ENCODE results near the gene ATP2A1. TPM values are rescaled to one million over a fixed set of nuclear protein-coding genes. Genes with fewer than 3 reads are reported as not detected.

ATP2A1 gene
- total and polyA plus RNA-seq, 7 donors, result 0.36 to 1.6 (median 0.85) TPM; not detected in 3

- intact Hi-C loops (cut with DNase I), result no loop called here
- TF ChIP-seq POLR2A (IDR thresholded peaks at IDR 0.05) (no peak), EP300 (IDR thresholded peaks at IDR 0.05) (no peak)
- DNase-seq, result no peak
- H3K4me1 ChIP-seq, result peaks cover 0 to 6% (median 0%) of the 10 kb centered on the region in 4 donors
- no peaks in the 10 kb centered on the region for H3K9me3 ChIP-seq
- H3K27ac ChIP-seq, result no peak overlapping the region
- 92 to 95% methylated on average over 25 of the region's 25 CpGs for WGBS, 2 donors
- H3K27me3 ChIP-seq, result no peaks in the 10 kb centered on the region
- no peak overlapping the region for H3K4me3 ChIP-seq
- peaks cover 51 to 82% (median 73%) of the 10 kb centered on the region in 4 donors for H3K36me3 ChIP-seq
Measured at GRCh38 chr16:28834873-28835863, 43.1 kb upstream of the ATP2A1 start.

- peaks cover 0 to 6% (median 0%) of the 10 kb centered on the region in 4 donors for H3K4me1 ChIP-seq
- intact Hi-C loops (cut with DNase I), result no loop called here
- H3K4me3 ChIP-seq, result no peak overlapping the region
- H3K9me3 ChIP-seq, result no peaks in the 10 kb centered on the region
- H3K27ac ChIP-seq, result no peak overlapping the region
- DNase-seq, result no peak
- WGBS, 2 donors, result 94% methylated on average over 25 of the region's 25 CpGs
- TF ChIP-seq, protein P1, sequence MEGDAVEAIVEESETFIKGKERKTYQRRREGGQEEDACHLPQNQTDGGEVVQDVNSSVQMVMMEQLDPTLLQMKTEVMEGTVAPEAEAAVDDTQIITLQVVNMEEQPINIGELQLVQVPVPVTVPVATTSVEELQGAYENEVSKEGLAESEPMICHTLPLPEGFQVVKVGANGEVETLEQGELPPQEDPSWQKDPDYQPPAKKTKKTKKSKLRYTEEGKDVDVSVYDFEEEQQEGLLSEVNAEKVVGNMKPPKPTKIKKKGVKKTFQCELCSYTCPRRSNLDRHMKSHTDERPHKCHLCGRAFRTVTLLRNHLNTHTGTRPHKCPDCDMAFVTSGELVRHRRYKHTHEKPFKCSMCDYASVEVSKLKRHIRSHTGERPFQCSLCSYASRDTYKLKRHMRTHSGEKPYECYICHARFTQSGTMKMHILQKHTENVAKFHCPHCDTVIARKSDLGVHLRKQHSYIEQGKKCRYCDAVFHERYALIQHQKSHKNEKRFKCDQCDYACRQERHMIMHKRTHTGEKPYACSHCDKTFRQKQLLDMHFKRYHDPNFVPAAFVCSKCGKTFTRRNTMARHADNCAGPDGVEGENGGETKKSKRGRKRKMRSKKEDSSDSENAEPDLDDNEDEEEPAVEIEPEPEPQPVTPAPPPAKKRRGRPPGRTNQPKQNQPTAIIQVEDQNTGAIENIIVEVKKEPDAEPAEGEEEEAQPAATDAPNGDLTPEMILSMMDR (IDR thresholded peaks at IDR 0.05), result no peak
- TF ChIP-seq POLR2A (IDR thresholded peaks at IDR 0.05) (no peak), EP300 (IDR thresholded peaks at IDR 0.05) (no peak), POLR2AphosphoS5 (IDR thresholded peaks at IDR 0.05) (no peak)
- no peaks in the 10 kb centered on the region for H3K27me3 ChIP-seq
- peaks cover 47 to 72% (median 64%) of the 10 kb centered on the region in 4 donors for H3K36me3 ChIP-seq
Measured at GRCh38 chr16:28835864-28836760, 42.2 kb upstream of the ATP2A1 start.

GRCh38 chr16:28836761-28837064 is 41.6 kb upstream of the ATP2A1 start:
- no peak for DNase-seq
- Histone ChIP-seq H3K9me3 (no peaks in the 10 kb centered on the region), H3K27me3 (no peaks in the 10 kb centered on the region), H3K4me3 (no peak overlapping the region), H3K4me1 (peaks cover 0 to 6% (median 0%) of the 10 kb centered on the region in 4 donors), H3K36me3 (peaks cover 41 to 72% (median 61%) of the 10 kb centered on the region in 4 donors), H3K27ac (no peak overlapping the region)
- no peak for TF ChIP-seq POLR2A (IDR thresholded peaks at IDR 0.05)
- TF ChIP-seq, protein P1 (IDR thresholded peaks at IDR 0.05), result no peak
- WGBS, 2 donors, result 85 to 92% methylated on average over 8 of the region's 8 CpGs
- intact Hi-C loops (cut with DNase I), result no loop called here

- WGBS, 2 donors, result 92 to 95% methylated on average over 7 of the region's 7 CpGs
- Histone ChIP-seq H3K4me3 (no peak overlapping the region), H3K4me1 (peaks cover 0 to 6% (median 0%) of the 10 kb centered on the region in 4 donors), H3K27me3 (no peaks in the 10 kb centered on the region), H3K9me3 (no peaks in the 10 kb centered on the region), H3K27ac (no peak overlapping the region), H3K36me3 (peaks cover 39 to 72% (median 61%) of the 10 kb centered on the region in 4 donors)
- TF ChIP-seq, protein P1 (IDR thresholded peaks at IDR 0.05), result no peak
- TF ChIP-seq POLR2A (IDR thresholded peaks at IDR 0.05), result no peak
- no peak for TF ChIP-seq POLR2AphosphoS5 (IDR thresholded peaks at IDR 0.05)
- TF ChIP-seq EP300 (IDR thresholded peaks at IDR 0.05), result no peak
- intact Hi-C loops (cut with DNase I), result no loop called here
- no peak for DNase-seq
Measured at GRCh38 chr16:28837672-28838557, 40.4 kb upstream of the ATP2A1 start.
